ENCODE measurements around the gene SIL1.

SIL1 gene

GRCh38 chr5:138952962-138953361 lies 245.2 kb downstream of the SIL1 start:
- TF ChIP-seq CTCF (conservative IDR thresholded peaks at IDR 0.05; ENCODE audit: control insufficient read depth, insufficient read depth, low read depth, low read length): no peak
- H3K4me3 ChIP-seq (ENCODE audit: control insufficient read depth, low read depth, low read length): no peak overlapping the region
- no peak for DNase-seq (ENCODE audit: low read depth)

GRCh38 chr5:138951986-138952735 lies 246.0 kb downstream of the SIL1 start:
- no peak for DNase-seq (ENCODE audit: low read depth)
- no peak for TF ChIP-seq CTCF (conservative IDR thresholded peaks at IDR 0.05; ENCODE audit: control insufficient read depth, insufficient read depth, low read depth, low read length)
- no peak overlapping the region for H3K4me3 ChIP-seq (ENCODE audit: control insufficient read depth, low read depth, low read length)

GRCh38 chr5:138951091-138951985 lies 246.8 kb downstream of the SIL1 start:
- no peak for TF ChIP-seq CTCF (conservative IDR thresholded peaks at IDR 0.05; ENCODE audit: control insufficient read depth, insufficient read depth, low read depth, low read length)
- no peak for DNase-seq (ENCODE audit: low read depth)
- H3K4me3 ChIP-seq (ENCODE audit: control insufficient read depth, low read depth, low read length): no peak overlapping the region

- no peak for DNase-seq (ENCODE audit: low read depth)
- TF ChIP-seq CTCF (conservative IDR thresholded peaks at IDR 0.05; ENCODE audit: control insufficient read depth, insufficient read depth, low read depth, low read length): no peak
- H3K4me3 ChIP-seq (ENCODE audit: control insufficient read depth, low read depth, low read length): no peak overlapping the region
Observed at GRCh38 chr5:138950421-138951031, 247.6 kb downstream of the SIL1 start.

GRCh38 chr5:138949988-138950387 lies 248.2 kb downstream of the SIL1 start:
- DNase-seq (ENCODE audit: low read depth): no peak
- no peak overlapping the region for H3K4me3 ChIP-seq (ENCODE audit: control insufficient read depth, low read depth, low read length)
- TF ChIP-seq CTCF (conservative IDR thresholded peaks at IDR 0.05; ENCODE audit: control insufficient read depth, insufficient read depth, low read depth, low read length): no peak

- H3K4me3 ChIP-seq (ENCODE audit: control insufficient read depth, low read depth, low read length): no peak overlapping the region
- TF ChIP-seq CTCF (conservative IDR thresholded peaks at IDR 0.05; ENCODE audit: control insufficient read depth, insufficient read depth, low read depth, low read length): no peak
- DNase-seq (ENCODE audit: low read depth): no peak
Observed at GRCh38 chr5:138949223-138949574, 249.0 kb downstream of the SIL1 start.

Data from fibroblast of mammary gland (primary cell).